HepG2 (cell line): Measurements from ENCODE around the gene ANKRD31. TPM values are rescaled to one million over a fixed set of nuclear protein-coding genes. Genes with fewer than 3 reads are reported as not detected.

Experiments used
- ATAC-seq: fragments of 200-7000 bp; cut with Tn5 transposase; 3 replicates; pipeline ENCODE4 v1.9.1; 2020; ENCODE audit warnings: mild to moderate bottlenecking, moderate library complexity
- BruUV-seq: library from RNA; stranded (reverse); fragments of 400-500 nt; replicated peaks from 2 replicates; lab custom pipeline; 2021; lab: Mats Ljungman, UMichigan
- CTCF ChIA-PET: fragments of 300-600 bp; formaldehyde crosslinking; extraction: SDS; loops from one replicate; lab custom pipeline; 2021; ENCODE audit warnings: low total read pairs, inconsistent platforms, low intra/inter-chr PET ratio; lab: Yijun Ruan, JAX
- POLR2A ChIA-PET: fragments of 350-600 bp; sonication (Branson Sonifier 250); formaldehyde crosslinking; loops from one replicate; lab custom pipeline; 2020; ENCODE audit warnings: antibody characterized with exemption, inconsistent platforms; lab: Yijun Ruan, JAX
- DNase-seq: peaks from one replicate; pipeline ENCODE4 v3.0.0-alpha.2; 2015; ENCODE audit warnings: low spot score
- FAIRE-seq: peaks from 3 replicates; lab custom pipeline; 2011; peaks lifted over from hg19 to GRCh38; lab: Jason Lieb, UNC
- H2AFZ ChIP-seq: one replicate; pipeline ENCODE4 v1.6.1; 2011; ENCODE audit warnings: low read length, inconsistent platforms
- H3K27ac ChIP-seq: fragments of 300-600 bp; 3 replicates; pipeline ENCODE4 v1.8.0; 2011; ENCODE audit warnings: mixed run types, mild to moderate bottlenecking, mixed read lengths, low read length, inconsistent platforms; ENCODE audit not compliant: insufficient read depth; ENCODE audit errors: extremely low read length
- H3K27me3 ChIP-seq, 2 experiments: fragments of 200-600 bp in 1 of 2; 2 replicates in 1 of 2; 3 replicates in 1 of 2; pipeline versions ENCODE4 v1.6.0 to v1.8.0; 2011; ENCODE audit warnings: low read length in 2 of 2, mild to moderate bottlenecking in 2 of 2, moderate library complexity in 2 of 2, inconsistent platforms in 1 of 2; ENCODE audit not compliant: insufficient read depth in 2 of 2, control insufficient read depth in 1 of 2
- H3K36me3 ChIP-seq, 2 experiments: fragments of 200-600 bp in 1 of 2; replicated peaks in 1 of 2; 2 replicates in 1 of 2; 3 replicates in 1 of 2; pipeline versions ENCODE4 v1.5.1 to v1.8.0; 2011; ENCODE audit warnings: low read length in 2 of 2, inconsistent platforms in 1 of 2; ENCODE audit not compliant: insufficient read depth in 2 of 2, control insufficient read depth in 1 of 2
- H3K4me1 ChIP-seq: 2 replicates; pipeline ENCODE4 v1.5.1; 2012; ENCODE audit warnings: low read length, inconsistent platforms; ENCODE audit not compliant: insufficient read depth
- H3K4me2 ChIP-seq: 2 replicates; pipeline ENCODE4 v1.6.0; 2011; ENCODE audit warnings: low read depth, low read length, inconsistent platforms
- H3K4me3 ChIP-seq, 3 experiments: fragments of 200-600 bp in 1 of 3; sonication (generic), shearing (Covaris generic) in 1 of 3; replicated peaks in 1 of 3; 2 replicates each; pipeline ENCODE4 v1.5.1; 2011 to 2016; ENCODE audit warnings: low read length in 3 of 3, inconsistent platforms in 2 of 3, low read depth in 2 of 3, mild to moderate bottlenecking in 2 of 3, control low read depth in 1 of 3, mixed read lengths in 1 of 3; ENCODE audit not compliant: insufficient read depth in 1 of 3
- H3K79me2 ChIP-seq: one replicate; pipeline ENCODE4 v1.6.1; 2011; ENCODE audit warnings: low read length, inconsistent platforms; ENCODE audit not compliant: insufficient read depth
- H3K9ac ChIP-seq: 2 replicates; pipeline ENCODE4 v1.6.0; 2011; ENCODE audit warnings: mild to moderate bottlenecking, low read depth, low read length, inconsistent platforms; ENCODE audit not compliant: insufficient read depth
- H3K9me3 ChIP-seq: 2 replicates; pipeline ENCODE4 v1.5.1; 2012; ENCODE audit warnings: mild to moderate bottlenecking, low read length
- H4K20me1 ChIP-seq: 2 replicates; pipeline ENCODE4 v1.6.0; 2011; ENCODE audit warnings: inconsistent platforms, mild to moderate bottlenecking, low read length, moderate library complexity; ENCODE audit not compliant: insufficient read depth
- ARID3A ChIP-seq: IDR thresholded peaks from 2 replicates; pipeline ENCODE4 v1.6.1; 2012; ENCODE audit warnings: low read depth, low read length, improper control_type of control experiment
- ATF5 ChIP-seq: sonication (generic); formaldehyde crosslinking; IDR thresholded peaks from 2 replicates; pipeline ENCODE4 v1.4.0; 2020; ENCODE audit warnings: mild to moderate bottlenecking, low read depth, missing genetic modification reagents
- GABPB1 ChIP-seq: IDR thresholded peaks from 2 replicates; pipeline ENCODE4 v1.6.1; 2016; ENCODE audit warnings: mild to moderate bottlenecking, missing genetic modification reagents, moderate library complexity, missing compliant biosample characterization
- HIVEP1 ChIP-seq: sonication (generic); formaldehyde crosslinking; IDR thresholded peaks from 2 replicates; pipeline ENCODE4 v1.4.0; 2020; ENCODE audit warnings: mild to moderate bottlenecking, missing genetic modification reagents
- MAFF ChIP-seq: IDR thresholded peaks from 2 replicates; pipeline ENCODE4 v1.6.1; 2011; ENCODE audit warnings: low read depth, low read length, improper control_type of control experiment
- MAFK ChIP-seq, 2 experiments: IDR thresholded peaks in 1 of 2; conservative IDR thresholded peaks in 1 of 2; 2 replicates each; pipeline ENCODE4 v1.6.1; 2011; ENCODE audit warnings: improper control_type of control experiment in 2 of 2, low read length in 2 of 2
- MIXL1 ChIP-seq: IDR thresholded peaks from 2 replicates; pipeline ENCODE4 v1.6.1; 2016
- SRSF9 ChIP-seq: fragments of 200-400 bp; formaldehyde crosslinking; IDR thresholded peaks from 2 replicates; pipeline ENCODE4 v1.6.1; 2018; ENCODE audit warnings: borderline replicate concordance, mild to moderate bottlenecking, low read depth, low read length; ENCODE audit not compliant: insufficient read depth, poor library complexity, severe bottlenecking
- ZNF281 ChIP-seq: sonication (generic); formaldehyde crosslinking; IDR thresholded peaks from 2 replicates; pipeline ENCODE4 v1.4.0; 2020; ENCODE audit warnings: missing genetic modification reagents, borderline replicate concordance
- ZNF512B ChIP-seq: sonication (generic); formaldehyde crosslinking; IDR thresholded peaks from 2 replicates; pipeline ENCODE4 v1.5.1; 2020; ENCODE audit warnings: missing genetic modification reagents, mild to moderate bottlenecking, borderline replicate concordance
- ZNF589 ChIP-seq: sonication (generic); formaldehyde crosslinking; conservative IDR thresholded peaks from 2 replicates; pipeline ENCODE4 v1.8.0; 2022; ENCODE audit warnings: mild to moderate bottlenecking, moderate library complexity, missing genetic modification reagents
- ZNF670 ChIP-seq: sonication (generic); formaldehyde crosslinking; IDR thresholded peaks from 2 replicates; pipeline ENCODE4 v1.8.0; 2022; ENCODE audit warnings: mild to moderate bottlenecking, missing genetic modification reagents, borderline replicate concordance
- WGBS: methylation state at CpG from one replicate; pipeline ENCODE4 v1.1.6; 2017; ENCODE audit warnings: low lambda C conversion rate; 5-methylcytosine and 5-hydroxymethylcytosine counted together
- in situ Hi-C: cut with HindIII; loops from 2 replicates; pipeline ENCODE4 v1.10.0; 2017; ENCODE audit warnings: low pct_unique_long_range_greater_than_20kb; ENCODE audit not compliant: extremely low pct_ligation_motif_present
- intact Hi-C: fragments of 100-400 bp; cut with micrococcal nuclease; formaldehyde crosslinking; loops from one replicate; pipeline ENCODE4 v1.10.0; 2022; ENCODE audit not compliant: unreplicated experiment
- polyA plus RNA-seq, 8 experiments: library from polyadenylated mRNA; depleted of rRNA in 3 of 8; stranded (reverse) in 7 of 8; unstranded in 1 of 8; fragments of >200 nt; fragmentation: Illumina TruSeq in 4 of 8; extraction: Trizol in 4 of 8; gene quantifications; 2 replicates each; pipeline versions ENCODE4 v1.2.1 to v1.2.3, GENCODE V29; 2011 to 2016; ENCODE audit warnings: low read depth in 4 of 8, missing spikeins in 1 of 8, mixed read lengths in 1 of 8; ENCODE audit not compliant: insufficient read depth in 1 of 8
- total RNA-seq, 5 experiments: library from RNA; depleted of rRNA; stranded (reverse); fragments of >200 nt; fragmentation: Illumina TruSeq; extraction: Trizol; gene quantifications; 2 replicates each; pipeline ENCODE4 v1.2.3, GENCODE V29; 2016; ENCODE audit warnings: low read depth in 1 of 5

ANKRD31 gene
- total and polyA plus RNA-seq, 2 of the 13 experiments (the other 11 are each of a cell fraction or from before 2014, with no cell fraction given) = 0.01 to 0.09 TPM

- TF ChIP-seq ARID3A (no peak), GABPB1 (CRISPR knock-in tag) (no peak), MIXL1 (no peak)
Measured at GRCh38 chr5:75275756-75276155, 39.1 kb upstream of the ANKRD31 start (continued).

- no peak overlapping the region for H3K4me2 ChIP-seq
- DNase-seq = no peak
- no peak overlapping the region for H2AFZ ChIP-seq
- BruUV-seq = no TSS peak
- H3K27ac ChIP-seq = no peak overlapping the region
- no peaks in the 10 kb centered on the region; a peak in 1 of 5 replicates for H3K27me3 ChIP-seq
- in situ Hi-C loops (no loop called here), intact Hi-C loops (no loop called here)
- H3K36me3 ChIP-seq = no peaks in the 10 kb centered on the region
- no peak for ATAC-seq
- POLR2A ChIA-PET = no interaction called here
- FAIRE-seq = no peak
- no peak overlapping the region for H3K9ac ChIP-seq
- 0% methylated on average over 1 of the region's 1 CpG for WGBS
- H3K4me3 ChIP-seq = no peak overlapping the region
- H3K4me1 ChIP-seq = peaks cover 7% of the 10 kb centered on the region; the same call in 1 of the 2 replicates
- H3K9me3 ChIP-seq = no peaks in the 10 kb centered on the region
- no peaks in the 10 kb centered on the region for H4K20me1 ChIP-seq
- CTCF ChIA-PET = no interaction called here
- no peaks in the 10 kb centered on the region for H3K79me2 ChIP-seq
- TF ChIP-seq ATF5 (CRISPR knock-in tag) = no peak
- TF ChIP-seq ZNF589 (CRISPR knock-in tag) = no peak
- TF ChIP-seq ZNF670 = no peak
- no peak for TF ChIP-seq SRSF9
- TF ChIP-seq ZNF512B (CRISPR knock-in tag) = no peak
- TF ChIP-seq MAFF = peak; percentile 87
- peak; percentile 75 to 84 for TF ChIP-seq MAFK (conservative IDR thresholded peaks at IDR 0.05 in 1 of 2, IDR thresholded peaks at IDR 0.05 in 1 of 2; ENCODE audit: low read length in 2 of 2)
- TF ChIP-seq HIVEP1 (CRISPR knock-in tag) = no peak
- no peak for TF ChIP-seq ZNF281 (CRISPR knock-in tag)
- TF ChIP-seq, all 625 proteins: peak for 2
Measured at GRCh38 chr5:75275147-75275546, 38.5 kb upstream of the ANKRD31 start.
